Measurements from ENCODE around the gene PFKFB2.
A peak's percentile ranks its signal among the peaks of the same experiment; 100 is the strongest.

Gene PFKFB2

GRCh38 chr1:207079706-207080241 lies 26.7 kb downstream of the PFKFB2 start:
- TF ChIP-seq CTCF (IDR thresholded peaks at IDR 0.05; ENCODE audit: low read depth, low read length, missing control alignments): no peak
- no peak for DNase-seq (ENCODE audit: low read depth)
- no peak overlapping the region for H3K4me3 ChIP-seq (ENCODE audit: low read depth, low read length)

DNA sequence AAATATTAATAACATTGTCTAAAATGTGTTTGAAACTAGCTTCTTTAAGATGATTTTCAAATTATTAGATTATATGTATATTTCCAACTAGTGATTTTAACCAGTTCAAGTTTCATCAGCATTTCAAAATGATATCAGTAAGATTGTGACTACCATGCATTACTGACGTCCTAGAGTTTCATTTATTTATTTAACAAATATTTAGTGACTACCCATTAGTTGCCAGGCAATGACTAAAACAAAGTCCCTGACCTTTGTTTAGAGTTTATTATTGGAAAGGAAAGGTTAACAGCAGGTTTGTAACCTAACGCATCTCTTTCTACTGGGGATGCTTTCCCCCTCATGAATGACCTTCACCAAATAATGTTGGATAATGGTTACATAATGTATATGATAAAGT lies 28.0 kb downstream of the PFKFB2 start:
- no peak overlapping the region for H3K4me3 ChIP-seq (ENCODE audit: low read depth, low read length)
- TF ChIP-seq CTCF (IDR thresholded peaks at IDR 0.05; ENCODE audit: low read depth, low read length, missing control alignments): no peak
- DNase-seq (ENCODE audit: low read depth): no peak

DNA sequence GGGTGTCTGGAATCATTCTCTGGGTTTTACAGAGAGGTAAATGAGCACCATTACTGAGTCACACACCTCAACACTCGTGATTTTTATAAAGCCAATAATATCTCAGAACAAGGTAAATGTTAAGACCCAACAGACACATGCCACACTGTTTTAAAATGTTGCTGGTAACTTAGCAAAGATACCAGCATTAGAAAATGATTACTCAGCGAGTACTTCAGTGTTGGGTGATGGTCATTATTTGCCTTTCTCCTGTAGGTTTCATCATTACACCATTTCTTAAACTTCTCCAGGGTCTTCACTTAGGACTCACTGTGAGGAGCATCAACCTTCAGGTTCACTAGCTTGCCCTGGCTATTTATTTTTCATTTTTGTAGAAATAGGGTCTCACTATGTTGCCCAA lies 28.7 kb downstream of the PFKFB2 start:
- TF ChIP-seq CTCF (IDR thresholded peaks at IDR 0.05; ENCODE audit: low read depth, low read length, missing control alignments): no peak
- no peak overlapping the region for H3K4me3 ChIP-seq (ENCODE audit: low read depth, low read length)
- no peak for DNase-seq (ENCODE audit: low read depth)

DNA sequence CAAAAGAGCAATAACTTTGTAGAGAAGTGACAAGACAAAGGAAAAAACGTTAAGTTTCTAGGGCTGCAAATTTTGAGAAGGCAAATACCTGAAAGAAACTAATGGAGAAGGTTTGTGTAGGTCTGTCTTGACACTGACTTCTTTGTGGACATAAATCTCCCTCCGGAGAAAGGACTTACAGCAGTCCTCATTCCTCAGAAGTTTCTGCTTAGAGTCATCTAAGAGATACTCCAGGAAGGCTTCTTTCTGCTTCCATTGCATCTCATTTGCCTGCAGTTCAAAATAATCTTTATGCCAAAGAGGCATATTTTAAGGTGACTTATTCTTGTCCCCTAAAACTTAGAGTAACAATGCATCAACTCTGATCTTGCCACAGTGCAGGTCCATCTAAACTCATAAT lies 31.2 kb downstream of the PFKFB2 start:
- no peak for DNase-seq (ENCODE audit: low read depth)
- no peak overlapping the region for H3K4me3 ChIP-seq (ENCODE audit: low read depth, low read length)

DNA sequence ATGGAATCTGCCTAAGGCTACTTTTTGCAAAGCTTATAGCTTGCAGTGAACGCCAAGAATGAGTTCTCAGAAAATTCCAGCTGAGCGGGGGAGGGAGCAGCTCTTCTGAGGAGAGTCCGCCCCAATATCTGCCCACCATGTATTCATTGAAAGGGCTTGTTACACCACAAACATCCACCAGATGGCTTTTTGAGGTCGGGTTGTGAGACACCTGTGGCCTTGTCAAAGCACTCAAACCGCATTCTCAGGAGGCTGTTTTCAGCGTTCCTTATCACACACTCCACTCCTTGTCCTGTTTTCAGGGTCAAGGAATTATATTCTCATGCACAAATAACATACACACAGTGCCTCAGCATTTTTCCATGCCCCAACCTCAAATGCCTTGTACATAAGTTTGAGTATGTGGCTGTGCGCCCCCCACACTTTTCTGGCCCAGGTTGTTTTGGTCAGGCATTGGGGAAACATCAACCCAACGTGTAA lies 31.7 kb downstream of the PFKFB2 start:
- H3K4me3 ChIP-seq (ENCODE audit: low read depth, low read length): no peak overlapping the region
- DNase-seq (ENCODE audit: low read depth): peak; percentile 53
- TF ChIP-seq CTCF (IDR thresholded peaks at IDR 0.05; ENCODE audit: low read depth, low read length, missing control alignments): peak; percentile 65

More for the DNA sequence above, 31.2 kb downstream of the PFKFB2 start:
- no peak for TF ChIP-seq CTCF (IDR thresholded peaks at IDR 0.05; ENCODE audit: low read depth, low read length, missing control alignments)

- no peak for TF ChIP-seq CTCF (IDR thresholded peaks at IDR 0.05; ENCODE audit: low read depth, low read length, missing control alignments)
- no peak for DNase-seq (ENCODE audit: low read depth)
- no peak overlapping the region for H3K4me3 ChIP-seq (ENCODE audit: low read depth, low read length)
Measured at GRCh38 chr1:207085887-207086286, 32.8 kb downstream of the PFKFB2 start.

- no peak for DNase-seq (ENCODE audit: low read depth)
Measured at GRCh38 chr1:207088161-207088560, 35.1 kb downstream of the PFKFB2 start.

More at GRCh38 chr1:207088161-207088560, 35.1 kb downstream of the PFKFB2 start:
- no peak for TF ChIP-seq CTCF (IDR thresholded peaks at IDR 0.05; ENCODE audit: low read depth, low read length, missing control alignments)
- no peak overlapping the region for H3K4me3 ChIP-seq (ENCODE audit: low read depth, low read length)
